Adipocyte (in vitro differentiated cells): ENCODE results near the gene DMRTA1.
"Not testable (repeated sequence)": the region's sequence is repeated elsewhere in the genome, so short reads cannot be mapped to it uniquely, and the experiment has no call there.

ENCODE experiments used
- DNase-seq: peaks from one replicate; pipeline ENCODE4 v3.0.0-alpha.2; 2015; ENCODE audit warnings: low read depth
- H3K27me3 ChIP-seq: replicated peaks from 2 replicates; pipeline ENCODE4 v1.7.0; 2013; ENCODE audit warnings: mild to moderate bottlenecking, low read length, moderate library complexity; ENCODE audit not compliant: control insufficient read depth, insufficient read depth
- H3K36me3 ChIP-seq: 2 replicates; pipeline ENCODE4 v1.7.0; 2013; ENCODE audit warnings: low read length, mild to moderate bottlenecking, moderate library complexity; ENCODE audit not compliant: control insufficient read depth, insufficient read depth, severe bottlenecking
- H3K4me1 ChIP-seq: 2 replicates; pipeline ENCODE4 v1.7.0; 2013; ENCODE audit warnings: mild to moderate bottlenecking, low read length, moderate library complexity; ENCODE audit not compliant: control insufficient read depth, insufficient read depth
- H3K4me3 ChIP-seq: 2 replicates; pipeline ENCODE4 v1.7.0; 2013; ENCODE audit warnings: mild to moderate bottlenecking, low read length, moderate library complexity
- H3K9ac ChIP-seq: 2 replicates; pipeline ENCODE4 v1.7.0; 2013; ENCODE audit warnings: mild to moderate bottlenecking, low read length, moderate library complexity
- H3K9me3 ChIP-seq: 2 replicates; pipeline ENCODE4 v1.7.0; 2013; ENCODE audit warnings: mild to moderate bottlenecking, low read length, moderate library complexity; ENCODE audit not compliant: control insufficient read depth

Gene DMRTA1

DNA sequence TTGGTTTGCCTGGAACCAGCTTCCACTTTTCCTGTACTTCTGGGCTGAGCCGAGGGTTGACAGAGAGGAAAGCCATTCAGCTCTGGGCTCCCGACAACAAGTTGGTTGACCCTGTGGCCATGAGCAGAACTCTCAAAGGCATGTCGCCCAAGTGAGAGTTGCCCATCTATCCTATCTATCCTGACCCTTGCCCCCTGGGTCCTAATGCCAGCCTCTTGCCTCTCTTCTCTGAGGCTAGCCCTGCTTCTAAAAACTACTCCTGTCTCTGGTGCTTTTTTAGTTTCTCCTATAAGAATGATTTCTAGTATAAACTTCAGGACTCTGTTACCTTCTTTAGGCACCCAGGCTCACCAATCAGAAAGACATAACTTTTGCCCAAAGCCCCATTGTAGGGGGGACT lies 11.4 kb upstream of the DMRTA1 start:
- not testable (repeated sequence) for DNase-seq, H3K27me3 ChIP-seq, H3K9ac ChIP-seq, H3K36me3 ChIP-seq, H3K9me3 ChIP-seq, H3K4me3 ChIP-seq, H3K4me1 ChIP-seq

DNA sequence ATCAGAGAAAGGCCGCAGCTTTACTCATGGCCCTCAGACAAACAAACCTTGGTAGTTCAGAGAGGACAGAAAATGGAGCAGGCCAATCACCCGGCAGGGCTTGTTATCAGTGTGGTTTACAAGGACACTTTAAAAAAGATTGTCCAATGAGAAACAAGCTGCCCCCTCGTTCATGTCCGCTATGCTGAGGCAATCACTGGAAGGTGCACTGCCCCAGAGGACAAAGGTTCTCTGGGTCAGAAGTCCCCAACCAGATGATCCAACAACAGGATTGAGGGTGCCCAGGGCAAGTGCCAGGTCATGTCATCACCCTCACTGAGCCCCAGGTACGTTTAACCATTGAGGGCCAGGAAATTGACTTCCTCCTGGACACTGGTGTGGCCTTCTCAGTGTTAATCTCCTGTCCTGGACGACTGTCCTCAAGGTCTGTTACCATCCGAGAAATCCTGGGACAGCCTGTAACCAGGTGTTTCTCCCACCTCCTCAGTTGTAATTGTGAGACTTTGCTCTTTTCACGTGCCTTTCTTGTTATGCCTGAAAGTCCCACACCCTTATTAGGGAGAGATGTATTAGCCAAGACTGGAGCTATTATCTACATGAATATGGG lies 9.1 kb upstream of the DMRTA1 start:
- not testable (repeated sequence) for H3K4me1 ChIP-seq, H3K9me3 ChIP-seq, H3K4me3 ChIP-seq, DNase-seq, H3K9ac ChIP-seq, H3K27me3 ChIP-seq, H3K36me3 ChIP-seq

DNA sequence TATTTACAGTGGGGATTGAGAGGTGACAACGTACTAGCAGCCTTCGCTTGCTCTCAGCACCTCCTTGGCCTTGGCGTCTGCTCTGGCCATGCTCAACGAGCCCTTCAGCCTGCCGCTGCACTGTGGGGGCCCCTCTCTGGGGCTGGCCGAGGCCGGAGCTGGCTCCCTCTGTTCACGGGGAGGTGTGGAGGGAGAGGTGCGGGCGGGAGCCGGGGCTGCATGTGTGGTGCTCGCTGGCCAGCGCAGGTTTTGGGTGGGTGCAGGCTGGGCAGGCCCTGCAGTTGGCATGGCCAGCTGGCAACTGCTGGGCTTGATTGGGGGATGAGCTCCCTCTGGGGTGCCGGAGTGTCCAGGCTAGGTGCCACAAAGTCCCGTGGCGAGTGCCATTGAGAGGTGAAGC lies 5.8 kb upstream of the DMRTA1 start:
- Histone ChIP-seq H3K36me3 (no peaks in the 10 kb centered on the region), H3K4me3 (no peak overlapping the region), H3K9me3 (peaks cover 3% of the 10 kb centered on the region), H3K9ac (no peak overlapping the region), H3K4me1 (no peaks in the 10 kb centered on the region), H3K27me3 (peaks cover 4% of the 10 kb centered on the region)
- DNase-seq: no peak

DNA sequence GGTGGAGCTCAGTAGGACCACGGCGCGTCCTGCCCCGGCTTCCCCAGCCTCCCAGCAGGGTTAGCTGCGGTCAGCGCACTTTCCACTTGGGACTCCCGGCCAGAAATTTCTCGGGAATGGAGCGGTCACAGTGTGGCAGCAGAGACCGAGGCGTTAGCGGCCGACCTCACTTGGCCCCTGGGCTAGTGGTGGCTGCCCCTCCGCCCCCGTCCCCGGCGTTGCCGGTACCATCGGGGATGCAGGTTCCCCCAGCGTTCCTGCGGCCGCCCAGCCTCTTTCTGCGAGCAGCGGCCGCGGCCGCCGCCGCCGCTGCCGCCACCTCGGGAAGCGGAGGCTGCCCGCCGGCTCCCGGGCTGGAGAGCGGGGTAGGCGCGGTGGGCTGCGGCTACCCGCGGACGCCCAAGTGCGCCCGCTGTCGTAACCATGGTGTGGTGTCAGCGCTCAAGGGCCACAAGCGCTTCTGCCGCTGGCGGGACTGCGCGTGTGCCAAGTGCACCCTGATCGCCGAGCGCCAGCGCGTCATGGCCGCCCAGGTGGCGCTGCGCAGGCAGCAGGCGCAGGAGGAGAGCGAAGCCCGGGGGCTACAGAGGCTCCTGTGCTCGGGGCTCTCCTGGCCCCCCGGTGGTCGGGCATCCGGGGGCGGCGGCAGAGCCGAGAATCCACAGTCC lies 460 bp downstream of the DMRTA1 start:
- Histone ChIP-seq H3K4me3 (peak overlapping the region; percentile 92), H3K9ac (peak overlapping the region; percentile 82), H3K4me1 (peaks cover 16% of the 10 kb centered on the region), H3K27me3 (peaks cover 4% of the 10 kb centered on the region), H3K9me3 (peaks cover 3% of the 10 kb centered on the region), H3K36me3 (peaks cover 6% of the 10 kb centered on the region)
- DNase-seq: peak; percentile 62

DNA sequence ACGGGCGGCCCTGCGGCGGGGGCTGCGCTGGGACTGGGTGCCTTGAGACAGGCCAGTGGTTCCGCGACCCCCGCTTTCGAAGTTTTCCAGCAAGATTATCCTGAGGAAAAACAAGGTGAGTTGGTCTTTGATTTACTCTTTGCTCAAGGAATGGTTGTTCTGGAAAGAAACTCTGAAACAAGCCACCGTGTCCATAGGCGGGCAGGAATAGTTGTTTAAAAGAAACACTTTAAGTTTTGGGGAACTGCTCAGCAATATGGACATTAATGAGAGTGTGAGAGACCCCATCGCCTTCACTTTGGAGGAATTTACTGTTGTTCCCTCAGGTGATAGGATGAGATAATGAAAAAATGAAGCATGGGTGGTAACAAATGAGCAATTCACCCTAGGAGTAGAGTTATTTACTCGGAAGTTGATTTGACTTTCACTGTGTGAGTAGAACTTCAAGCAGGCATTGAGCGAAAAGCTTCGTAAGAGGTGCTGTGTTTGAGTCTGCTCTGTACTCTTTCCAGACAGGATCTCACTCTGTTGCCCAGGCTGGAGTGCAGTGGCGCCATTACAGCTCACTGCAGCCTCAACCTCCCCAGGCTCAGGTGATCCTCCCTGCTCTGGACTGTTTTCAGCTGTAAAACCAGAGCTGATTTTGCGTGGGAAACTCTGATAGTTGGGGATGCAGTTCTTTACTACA lies 1.1 kb downstream of the DMRTA1 start:
- Histone ChIP-seq H3K9me3 (peaks cover 3% of the 10 kb centered on the region), H3K36me3 (peaks cover 6% of the 10 kb centered on the region), H3K4me3 (peak overlapping the region; percentile 92), H3K9ac (peak overlapping the region; percentile 82), H3K4me1 (peaks cover 18% of the 10 kb centered on the region), H3K27me3 (peaks cover 4% of the 10 kb centered on the region)
- no peak for DNase-seq

DNA sequence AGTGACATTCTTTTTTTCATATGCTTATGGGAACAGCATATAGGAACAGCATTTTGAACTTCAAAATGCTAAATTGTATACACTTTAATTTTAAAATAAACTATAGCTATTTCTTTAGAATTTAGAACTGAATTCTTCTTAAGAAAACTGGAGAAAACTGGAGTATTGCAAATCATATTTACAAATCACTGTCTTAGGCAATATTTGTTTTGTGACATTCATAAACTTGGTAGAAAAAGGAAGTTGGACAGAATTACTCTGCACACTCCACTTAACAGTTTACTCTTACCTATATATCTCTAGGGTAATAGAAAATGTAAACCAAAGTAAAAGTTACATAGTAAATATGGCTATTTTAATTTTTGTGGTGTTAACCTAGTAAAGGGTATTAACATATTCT lies 3.1 kb downstream of the DMRTA1 start:
- Histone ChIP-seq H3K9ac (no peak overlapping the region), H3K4me1 (peaks cover 24% of the 10 kb centered on the region), H3K9me3 (no peaks in the 10 kb centered on the region), H3K4me3 (peak overlapping the region; percentile 92), H3K36me3 (peaks cover 6% of the 10 kb centered on the region), H3K27me3 (peaks cover 4% of the 10 kb centered on the region)
- DNase-seq: no peak

DNA sequence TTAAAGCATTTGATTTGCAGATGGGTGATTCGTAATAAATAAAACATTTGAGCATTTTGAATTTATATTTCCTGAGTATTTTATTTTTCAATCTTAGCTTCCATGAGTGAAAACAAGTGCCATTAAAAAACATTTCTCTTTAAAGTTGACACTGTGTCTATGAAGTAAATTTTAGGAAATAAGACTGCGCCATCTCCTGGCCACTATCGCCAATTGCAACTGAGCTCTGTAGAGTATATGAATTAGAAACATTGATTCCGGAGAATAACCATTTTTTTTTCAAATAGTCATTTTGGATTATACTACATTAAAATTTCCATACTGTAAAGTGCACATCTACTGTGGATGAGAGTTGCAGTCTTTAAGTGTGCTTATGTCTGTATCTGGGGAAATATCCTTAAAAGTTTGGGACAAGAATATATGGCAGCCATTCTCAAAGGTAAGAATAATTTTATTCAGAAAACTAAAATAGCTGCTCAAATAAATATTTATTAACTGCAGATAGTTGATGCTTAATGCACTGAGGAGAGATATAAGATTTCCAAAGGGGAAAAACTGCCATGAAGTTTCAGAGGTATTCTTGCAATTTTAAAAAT lies 5.9 kb downstream of the DMRTA1 start:
- H3K4me1 ChIP-seq: peaks cover 20% of the 10 kb centered on the region
- peak overlapping the region; percentile 56 for H3K9ac ChIP-seq
- peak overlapping the region; percentile 59 for H3K4me3 ChIP-seq
- H3K36me3 ChIP-seq: peaks cover 6% of the 10 kb centered on the region
- H3K27me3 ChIP-seq: no peaks in the 10 kb centered on the region
- no peaks in the 10 kb centered on the region for H3K9me3 ChIP-seq
- DNase-seq: peak; percentile 83

DNA sequence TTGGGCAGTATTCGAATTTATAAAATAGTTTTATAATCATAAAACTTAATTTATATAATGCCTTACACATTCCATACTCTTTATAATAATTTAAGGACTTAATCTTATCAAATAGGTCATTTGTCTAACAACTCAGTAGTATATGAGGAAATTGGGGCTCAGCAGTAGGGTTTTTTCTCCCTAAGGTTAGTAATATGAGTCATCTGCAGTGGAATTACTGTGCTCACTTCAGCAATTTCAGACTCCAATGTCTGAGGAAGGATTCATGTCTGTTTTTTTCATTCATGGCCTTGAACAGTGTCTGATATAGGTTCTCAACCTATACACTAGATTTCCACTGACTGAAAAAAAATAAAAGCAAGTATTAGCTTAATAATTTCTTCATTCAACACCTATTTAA lies 7.4 kb downstream of the DMRTA1 start:
- no peak overlapping the region for H3K9ac ChIP-seq

DNA sequence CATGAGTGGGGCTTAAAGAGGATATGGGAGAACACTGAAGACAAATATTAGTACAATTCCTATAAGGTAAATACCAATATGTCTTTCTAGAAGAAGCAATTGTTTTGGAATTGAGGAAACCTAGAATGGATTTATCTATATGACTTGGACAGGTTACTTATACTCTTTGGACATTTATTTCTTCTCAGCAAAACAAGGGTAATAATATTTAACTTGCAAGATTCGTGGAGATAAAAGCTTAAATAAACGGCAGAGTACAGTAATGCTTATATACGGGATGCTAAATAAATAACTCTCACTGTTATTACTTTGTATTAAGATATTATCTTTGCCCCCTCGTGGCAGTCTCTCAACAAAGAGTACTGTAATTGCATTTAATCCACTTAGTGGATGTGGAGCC lies 8.6 kb downstream of the DMRTA1 start:
- Histone ChIP-seq H3K4me3 (no peak overlapping the region), H3K27me3 (no peaks in the 10 kb centered on the region), H3K4me1 (peaks cover 9% of the 10 kb centered on the region), H3K9ac (no peak overlapping the region), H3K36me3 (peaks cover 6% of the 10 kb centered on the region), H3K9me3 (no peaks in the 10 kb centered on the region)
- DNase-seq: no peak

More for the DNA sequence above, 7.4 kb downstream of the DMRTA1 start:
- Histone ChIP-seq H3K4me1 (peaks cover 17% of the 10 kb centered on the region), H3K4me3 (no peak overlapping the region), H3K36me3 (peaks cover 6% of the 10 kb centered on the region), H3K27me3 (no peaks in the 10 kb centered on the region), H3K9me3 (no peaks in the 10 kb centered on the region)
- peak; percentile 22 for DNase-seq

DNA sequence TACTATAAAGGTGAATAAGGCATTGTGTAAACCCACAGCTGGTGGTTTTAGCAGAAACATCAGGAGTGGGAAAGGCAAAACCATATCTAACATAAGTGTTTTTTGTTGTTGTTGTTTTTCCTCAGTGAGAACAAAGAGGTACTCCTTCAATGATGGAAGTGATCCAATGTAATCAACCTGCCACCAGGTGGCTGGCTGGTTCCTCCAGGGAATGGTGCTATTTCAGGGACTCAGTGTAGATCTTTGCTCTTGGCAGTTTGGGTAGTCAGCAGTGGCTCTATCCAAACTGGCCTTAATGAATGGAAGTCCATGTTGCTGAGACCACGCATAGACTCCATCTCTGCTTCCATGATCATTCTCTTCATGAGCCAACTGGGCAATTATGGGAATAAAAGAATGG lies 10.8 kb downstream of the DMRTA1 start:
- Histone ChIP-seq H3K27me3 (no peaks in the 10 kb centered on the region), H3K9me3 (no peaks in the 10 kb centered on the region), H3K36me3 (no peaks in the 10 kb centered on the region), H3K4me1 (peaks cover 8% of the 10 kb centered on the region), H3K9ac (no peak overlapping the region), H3K4me3 (no peak overlapping the region)
- DNase-seq: no peak

DNA sequence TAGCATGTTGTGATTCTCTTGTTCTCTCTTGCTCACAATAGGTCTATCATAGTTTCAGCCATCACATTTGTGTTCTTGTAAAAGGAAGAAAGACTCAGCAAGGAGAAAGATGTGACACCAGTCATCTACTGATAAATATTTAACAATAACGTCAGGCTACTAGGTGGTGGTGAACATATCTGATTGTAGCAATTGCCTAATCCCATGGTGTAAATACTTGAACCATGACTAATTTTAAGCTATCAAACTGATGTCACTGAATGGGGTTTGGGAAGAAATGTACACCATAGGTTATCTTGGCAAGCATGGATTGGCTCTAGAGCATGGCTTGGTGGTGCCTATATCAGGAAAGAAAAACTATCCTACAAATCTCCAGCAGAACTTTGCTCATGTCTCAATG lies 16.6 kb downstream of the DMRTA1 start:
- DNase-seq: no peak
- Histone ChIP-seq H3K4me3 (no peak overlapping the region), H3K9me3 (no peaks in the 10 kb centered on the region), H3K36me3 (no peaks in the 10 kb centered on the region), H3K4me1 (no peaks in the 10 kb centered on the region), H3K27me3 (no peaks in the 10 kb centered on the region), H3K9ac (no peak overlapping the region)
